ENCODE results near the gene SLC25A11.
"Not testable (repeated sequence)": the region's sequence is repeated elsewhere in the genome, so short reads cannot be mapped to it uniquely, and the experiment has no call there.

Gene SLC25A11

GRCh38 chr17:4913994-4914393 lies 25.9 kb downstream of the SLC25A11 start:
- DNase-seq, result no peak

- DNase-seq, result peak; percentile 90
These were observed 30.9 kb downstream of the SLC25A11 start for GRCh38 chr17:4908711-4909496.

GRCh38 chr17:4908301-4908700 lies 31.5 kb downstream of the SLC25A11 start:
- DNase-seq, result peak; percentile 28

GRCh38 chr17:4906642-4907041 lies 33.2 kb downstream of the SLC25A11 start:
- DNase-seq, result not testable (repeated sequence)

GRCh38 chr17:4903051-4903818 lies 36.6 kb downstream of the SLC25A11 start, which contains the start of gene CHRNE:
Gene CHRNE (minus strand): TSS chr17:4903098. CDS start chr17:4903063, 35 bp downstream.
- DNase-seq, result peak; percentile 80

- DNase-seq, result no peak
These were observed 37.3 kb downstream of the SLC25A11 start for GRCh38 chr17:4902540-4902939.

- DNase-seq, result peak; percentile 23
These were observed 38.0 kb downstream of the SLC25A11 start for GRCh38 chr17:4901648-4902344.

GRCh38 chr17:4901108-4901647 lies 38.7 kb downstream of the SLC25A11 start:
- no peak for DNase-seq

GRCh38 chr17:4900231-4901107 lies 39.4 kb downstream of the SLC25A11 start:
- DNase-seq, result peak; percentile 80

- peak; percentile 77 for DNase-seq
These were observed 40.3 kb downstream of the SLC25A11 start, which contains the start of gene C17orf107 for GRCh38 chr17:4899341-4900230. Gene C17orf107 (plus strand): TSS chr17:4899536. CDS start chr17:4899763, 227 bp downstream.

- no peak for DNase-seq
These were observed 40.9 kb downstream of the SLC25A11 start for GRCh38 chr17:4898927-4899326.

GRCh38 chr17:4898351-4898750 lies 41.5 kb downstream of the SLC25A11 start:
- peak; percentile 27 for DNase-seq

GRCh38 chr17:4897785-4898184 lies 42.1 kb downstream of the SLC25A11 start:
- no peak for DNase-seq

GRCh38 chr17:4897198-4897687 lies 42.6 kb downstream of the SLC25A11 start:
- DNase-seq, result no peak

GRCh38 chr17:4896332-4897197 lies 43.3 kb downstream of the SLC25A11 start:
- no peak for DNase-seq

- DNase-seq, result no peak
These were observed 44.1 kb downstream of the SLC25A11 start for GRCh38 chr17:4895657-4896331.

GRCh38 chr17:4895121-4895520 lies 44.7 kb downstream of the SLC25A11 start:
- no peak for DNase-seq

- DNase-seq, result no peak
These were observed 45.9 kb downstream of the SLC25A11 start for GRCh38 chr17:4893721-4894560.
